Measurements from ENCODE around the gene CLGN.
A peak's percentile ranks its signal among the peaks of the same experiment; 100 is the strongest.
"Not testable (repeated sequence)": the region's sequence is repeated elsewhere in the genome, so short reads cannot be mapped to it uniquely, and the experiment has no call there.

CLGN gene

DNA sequence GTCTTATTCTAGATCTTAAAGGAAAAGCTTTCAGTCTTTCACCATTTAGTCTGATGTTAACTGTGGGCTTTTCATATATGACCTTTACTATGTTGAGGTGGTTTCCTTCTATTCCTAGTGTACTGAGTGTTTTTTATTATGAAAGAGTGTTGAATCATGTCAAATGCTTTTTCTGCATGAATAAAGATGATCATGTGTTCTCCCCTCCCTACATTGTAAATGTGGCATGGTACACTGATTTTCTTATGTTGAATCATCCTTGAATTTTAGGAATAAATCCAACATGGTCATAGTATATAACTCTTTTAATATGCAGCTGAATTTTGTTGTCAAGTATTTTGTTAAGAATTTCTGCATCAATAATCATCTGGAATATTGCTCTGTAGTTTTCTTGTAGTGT, 4.3 kb downstream of the CLGN start:
- Mint-ChIP-seq H3K4me1 (peaks cover 9% of the 10 kb centered on the region), H3K36me3 (ENCODE audit: low read depth) (no peaks in the 10 kb centered on the region), H3K4me3 (no peak overlapping the region), H3K27me3 (peaks cover 48% of the 10 kb centered on the region), H3K27ac (no peak overlapping the region), H3K9me3 (no peaks in the 10 kb centered on the region)
- no peak for DNase-seq
- ATAC-seq, result no peak

- not testable (repeated sequence) for H3K4me1 Mint-ChIP-seq; H3K27ac Mint-ChIP-seq; DNase-seq; H3K9me3 Mint-ChIP-seq; ATAC-seq; H3K36me3 Mint-ChIP-seq (ENCODE audit: low read depth); H3K4me3 Mint-ChIP-seq; H3K27me3 Mint-ChIP-seq
These were observed 14.1 kb downstream of the CLGN start for GRCh38 chr4:140413130-140413969.

GRCh38 chr4:140408974-140409373, 18.5 kb downstream of the CLGN start:
- no peak overlapping the region for H3K27ac Mint-ChIP-seq
- H3K27me3 Mint-ChIP-seq, result peaks cover 3% of the 10 kb centered on the region
- ATAC-seq (no peak), DNase-seq (no peak)
- H3K4me3 Mint-ChIP-seq, result no peak overlapping the region
- no peaks in the 10 kb centered on the region for H3K36me3 Mint-ChIP-seq (ENCODE audit: low read depth)
- H3K9me3 Mint-ChIP-seq, result no peaks in the 10 kb centered on the region
- H3K4me1 Mint-ChIP-seq, result no peaks in the 10 kb centered on the region

DNA sequence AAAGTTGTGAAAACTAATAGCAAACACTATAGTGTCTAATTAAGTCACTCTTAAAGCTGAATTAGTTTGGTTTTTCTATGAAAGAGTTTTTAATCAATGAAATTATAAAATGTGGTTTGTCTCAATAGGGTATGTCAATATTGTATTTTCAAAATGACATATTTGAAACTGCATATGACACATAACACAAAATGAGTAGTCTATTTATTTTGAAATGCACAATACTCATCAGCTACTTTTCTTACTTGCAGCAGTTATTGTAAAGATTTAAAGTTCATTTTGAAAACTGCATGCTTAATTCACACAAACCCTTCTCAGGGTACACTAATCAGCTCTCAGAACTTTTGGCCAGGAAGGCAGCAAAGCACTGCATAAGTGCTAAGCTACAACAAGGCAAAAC, 21.2 kb downstream of the CLGN start:
- DNase-seq, result no peak
- no peaks in the 10 kb centered on the region for H3K9me3 Mint-ChIP-seq
- H3K4me3 Mint-ChIP-seq, result no peak overlapping the region
- no peaks in the 10 kb centered on the region for H3K36me3 Mint-ChIP-seq (ENCODE audit: low read depth)
- H3K27me3 Mint-ChIP-seq, result peaks cover 3% of the 10 kb centered on the region
- no peak overlapping the region for H3K27ac Mint-ChIP-seq
- no peaks in the 10 kb centered on the region for H3K4me1 Mint-ChIP-seq
- ATAC-seq, result no peak

DNA sequence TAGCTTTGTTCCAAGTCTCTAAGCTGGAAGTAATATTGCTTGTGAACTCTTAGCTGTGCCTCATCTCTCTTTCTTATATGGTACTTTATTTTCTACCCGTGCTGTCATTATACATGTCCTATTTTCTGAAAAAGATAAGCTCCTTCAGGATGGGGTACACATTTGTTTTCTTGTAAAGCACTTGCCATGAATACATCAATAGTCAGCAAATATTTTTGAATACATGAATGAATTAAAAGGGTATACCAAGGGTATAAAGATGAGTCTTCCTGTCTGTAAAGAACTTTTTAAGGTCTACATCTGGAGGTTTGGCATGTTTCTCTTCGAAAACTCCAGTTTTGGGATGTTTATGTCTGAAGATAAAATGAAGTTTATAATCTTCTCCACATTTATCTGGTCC, 27.3 kb downstream of the CLGN start:
- ATAC-seq (no peak), DNase-seq (no peak)
- no peaks in the 10 kb centered on the region for H3K9me3 Mint-ChIP-seq
- H3K27ac Mint-ChIP-seq, result no peak overlapping the region
- no peaks in the 10 kb centered on the region for H3K27me3 Mint-ChIP-seq
- H3K36me3 Mint-ChIP-seq (ENCODE audit: low read depth), result no peaks in the 10 kb centered on the region
- H3K4me1 Mint-ChIP-seq, result no peaks in the 10 kb centered on the region
- no peak overlapping the region for H3K4me3 Mint-ChIP-seq

DNA sequence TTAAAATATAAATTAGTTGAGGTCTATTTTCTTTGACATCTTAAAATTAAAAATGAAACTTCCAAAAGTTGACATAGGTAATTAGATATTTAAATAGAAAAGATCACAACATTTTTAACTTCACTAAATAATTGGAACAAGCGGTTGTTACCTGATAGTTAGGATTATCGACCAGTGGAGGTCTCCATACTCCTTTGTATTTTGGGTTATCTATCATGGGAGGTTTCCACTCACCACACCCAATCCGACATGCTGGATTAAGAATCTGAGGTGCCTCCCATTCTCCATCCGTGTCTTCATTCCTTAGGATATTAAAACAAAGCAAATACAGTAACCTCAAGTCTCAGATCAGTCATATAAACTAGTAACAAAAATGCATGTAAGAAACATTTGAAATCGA, 31.8 kb downstream of the CLGN start:
- no peaks in the 10 kb centered on the region for H3K9me3 Mint-ChIP-seq
- H3K4me1 Mint-ChIP-seq, result no peaks in the 10 kb centered on the region
- no peak overlapping the region for H3K27ac Mint-ChIP-seq
- DNase-seq, result no peak
- H3K4me3 Mint-ChIP-seq, result no peak overlapping the region
- H3K27me3 Mint-ChIP-seq, result no peaks in the 10 kb centered on the region
- H3K36me3 Mint-ChIP-seq (ENCODE audit: low read depth), result no peaks in the 10 kb centered on the region
- no peak for ATAC-seq

- DNase-seq (no peak), ATAC-seq (no peak)
- no peaks in the 10 kb centered on the region for H3K36me3 Mint-ChIP-seq (ENCODE audit: low read depth)
- no peak overlapping the region for H3K4me3 Mint-ChIP-seq
- H3K27me3 Mint-ChIP-seq, result no peaks in the 10 kb centered on the region
- no peaks in the 10 kb centered on the region for H3K4me1 Mint-ChIP-seq
- H3K9me3 Mint-ChIP-seq, result no peaks in the 10 kb centered on the region
- H3K27ac Mint-ChIP-seq, result no peak overlapping the region
These were observed 39.4 kb downstream of the CLGN start for GRCh38 chr4:140388015-140388414.

DNA sequence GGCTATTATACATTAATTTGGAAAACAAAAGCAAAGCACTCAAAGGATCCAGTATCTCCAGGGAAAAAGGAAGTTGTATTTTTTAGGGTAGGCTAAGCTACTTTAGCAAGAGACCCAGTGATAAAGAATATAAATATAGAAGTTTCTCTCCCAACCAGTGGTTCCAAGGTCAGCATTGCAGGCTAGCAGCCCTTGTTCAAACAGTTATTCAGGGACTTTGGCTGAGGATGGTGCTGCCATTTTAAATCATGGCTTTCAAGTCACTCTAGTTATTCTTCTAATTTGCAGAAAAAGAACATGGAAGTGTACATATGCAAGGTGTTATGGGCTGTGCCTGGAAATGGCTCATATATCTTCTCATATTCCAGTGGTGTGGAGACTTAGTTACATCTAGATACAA, 44.7 kb downstream of the CLGN start:
- DNase-seq (no peak), ATAC-seq (no peak)
- Mint-ChIP-seq H3K36me3 (ENCODE audit: low read depth) (peaks cover 4% of the 10 kb centered on the region), H3K27me3 (no peaks in the 10 kb centered on the region), H3K9me3 (no peaks in the 10 kb centered on the region), H3K4me1 (no peaks in the 10 kb centered on the region), H3K27ac (no peak overlapping the region), H3K4me3 (no peak overlapping the region)

DNA sequence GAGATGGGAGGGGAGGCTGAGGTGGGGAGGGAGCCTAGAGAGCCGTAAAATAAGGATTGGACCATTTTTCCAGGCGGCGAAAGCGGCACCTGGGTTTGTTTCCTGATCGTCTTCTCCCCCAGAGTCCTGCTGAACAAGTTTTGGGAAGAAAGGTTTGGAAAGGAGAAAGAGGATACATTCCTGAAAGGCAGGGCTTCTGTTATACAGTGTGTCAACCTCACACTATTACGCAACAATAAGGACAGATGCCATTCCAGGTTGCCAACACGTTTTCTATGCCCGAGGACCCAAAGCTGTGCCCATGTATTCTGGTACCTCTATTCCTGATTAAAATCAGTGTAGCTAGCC, 53.3 kb downstream of the CLGN start:
- Mint-ChIP-seq H3K4me1 (peaks cover 35% of the 10 kb centered on the region), H3K27me3 (no peaks in the 10 kb centered on the region), H3K4me3 (no peak overlapping the region), H3K9me3 (no peaks in the 10 kb centered on the region), H3K36me3 (ENCODE audit: low read depth) (no peaks in the 10 kb centered on the region), H3K27ac (no peak overlapping the region)
- no peak for DNase-seq
- ATAC-seq, result no peak

- Mint-ChIP-seq H3K27ac (no peak within 1 kb of the TSS), H3K4me1 (peaks cover 35% of the 10 kb centered on the region), H3K36me3 (ENCODE audit: low read depth) (no peaks in the 10 kb centered on the region), H3K9me3 (no peaks in the 10 kb centered on the region), H3K4me3 (no peak within 1 kb of the TSS), H3K27me3 (no peaks in the 10 kb centered on the region)
- peak; percentile 95 for ATAC-seq
- DNase-seq, result peak; percentile 95
These were observed 53.9 kb downstream of the CLGN start, which contains the start of gene SCOC for GRCh38 chr4:140373328-140374129. Gene SCOC (plus strand): TSS chr4:140373646. CDS start chr4:140379171, 5,525 bp downstream.

DNA sequence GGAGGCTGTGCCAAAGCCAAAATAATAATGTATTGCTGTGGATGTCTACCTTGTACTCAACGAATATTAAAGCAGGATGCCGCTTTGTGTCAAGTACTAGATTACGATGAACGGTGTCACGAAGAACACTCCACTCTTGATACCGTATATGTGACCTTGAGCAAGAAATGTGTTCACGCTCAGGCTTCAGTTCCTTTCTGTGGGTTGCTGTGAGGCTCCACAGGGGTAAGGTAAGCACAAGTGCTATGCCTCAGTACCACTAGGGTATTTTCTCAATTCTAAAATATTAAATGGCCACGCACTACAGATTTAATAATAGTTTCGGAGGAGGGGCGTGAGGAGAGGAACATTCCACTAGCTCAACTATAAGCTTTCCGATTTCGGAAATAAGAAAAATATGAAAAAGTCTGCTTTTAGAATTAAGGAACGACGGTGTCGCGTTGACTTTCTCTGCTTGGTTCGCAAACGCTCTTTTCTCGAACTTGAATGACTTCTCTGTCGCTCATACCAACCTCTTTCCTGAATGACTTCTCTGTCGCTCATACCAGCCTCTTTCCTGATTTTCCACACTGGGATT, 54.6 kb downstream of the CLGN start:
- Mint-ChIP-seq H3K27ac (no peak overlapping the region), H3K9me3 (no peaks in the 10 kb centered on the region), H3K4me1 (peaks cover 35% of the 10 kb centered on the region), H3K36me3 (ENCODE audit: low read depth) (no peaks in the 10 kb centered on the region), H3K4me3 (no peak overlapping the region), H3K27me3 (no peaks in the 10 kb centered on the region)
- DNase-seq, result peak; percentile 22
- peak; percentile 56 for ATAC-seq

DNA sequence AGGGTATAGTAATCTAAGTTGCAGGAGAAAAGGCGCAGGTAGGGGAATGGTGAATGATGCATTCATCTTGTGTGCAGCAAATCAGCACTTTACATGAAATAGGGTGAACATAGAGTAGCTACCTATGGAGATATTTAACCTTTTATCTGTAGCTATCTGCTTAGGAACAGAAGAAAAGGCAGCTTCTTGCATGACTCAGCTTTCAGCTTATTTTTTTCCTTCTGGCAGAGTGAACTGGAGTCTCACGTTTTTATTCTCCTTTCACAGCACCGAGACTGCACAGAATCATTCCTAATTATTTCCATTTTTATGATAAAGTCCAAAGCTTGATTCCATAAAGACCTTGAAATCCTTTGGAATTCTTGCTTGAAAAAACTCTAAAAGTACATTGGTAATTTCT, 58.8 kb downstream of the CLGN start:
- Mint-ChIP-seq H3K4me3 (no peak overlapping the region), H3K27me3 (no peaks in the 10 kb centered on the region), H3K36me3 (ENCODE audit: low read depth) (no peaks in the 10 kb centered on the region), H3K4me1 (peaks cover 6% of the 10 kb centered on the region), H3K9me3 (no peaks in the 10 kb centered on the region), H3K27ac (no peak overlapping the region)
- DNase-seq (no peak), ATAC-seq (no peak)

DNA sequence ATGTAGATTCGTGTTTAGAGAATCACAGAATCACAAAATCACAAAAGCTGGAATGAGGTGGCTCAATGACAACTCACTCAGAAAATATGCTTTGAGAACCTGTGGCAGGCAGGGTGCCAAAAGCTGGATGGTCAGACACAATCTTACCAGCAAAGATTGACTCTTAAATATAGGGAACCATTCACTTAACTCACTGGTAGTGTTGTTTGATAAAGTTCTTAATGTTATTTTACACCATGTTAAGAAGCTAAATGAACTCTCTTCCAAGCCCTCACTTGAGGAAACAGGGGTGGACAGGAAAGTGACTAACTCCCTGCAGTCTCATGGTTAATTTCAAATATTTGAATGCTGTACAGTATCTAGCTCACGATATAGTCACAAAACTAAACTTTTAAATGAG, 59.7 kb downstream of the CLGN start:
- DNase-seq (no peak), ATAC-seq (no peak)
- Mint-ChIP-seq H3K9me3 (no peaks in the 10 kb centered on the region), H3K36me3 (ENCODE audit: low read depth) (no peaks in the 10 kb centered on the region), H3K27me3 (no peaks in the 10 kb centered on the region), H3K4me3 (no peak overlapping the region), H3K27ac (no peak overlapping the region), H3K4me1 (peaks cover 6% of the 10 kb centered on the region)

GRCh38 chr4:140363558-140363957, 63.9 kb downstream of the CLGN start:
- Mint-ChIP-seq H3K27me3 (no peaks in the 10 kb centered on the region), H3K27ac (no peak overlapping the region), H3K36me3 (ENCODE audit: low read depth) (no peaks in the 10 kb centered on the region), H3K4me3 (no peak overlapping the region), H3K9me3 (no peaks in the 10 kb centered on the region), H3K4me1 (no peaks in the 10 kb centered on the region)
- ATAC-seq, result no peak
- no peak for DNase-seq

- Mint-ChIP-seq H3K36me3 (ENCODE audit: low read depth) (no peaks in the 10 kb centered on the region), H3K27ac (no peak overlapping the region), H3K9me3 (no peaks in the 10 kb centered on the region), H3K27me3 (no peaks in the 10 kb centered on the region), H3K4me1 (no peaks in the 10 kb centered on the region), H3K4me3 (no peak overlapping the region)
- DNase-seq (no peak), ATAC-seq (no peak)
These were observed 64.4 kb downstream of the CLGN start for GRCh38 chr4:140363051-140363450.
